Fibroblast of pulmonary artery (primary cell): Measurements from ENCODE around the gene P2RX3.

Source experiments
- DNase-seq: peaks from one replicate; pipeline ENCODE4 v3.0.0-alpha.2; 2010; ENCODE audit warnings: low read depth
- H3K4me3 ChIP-seq: replicated peaks from 2 replicates; pipeline ENCODE4 v1.5.1; 2011; ENCODE audit warnings: low read depth, mild to moderate bottlenecking, control low read depth, low read length, moderate library complexity
- TF ChIP-seq, protein P1 (sequence below): IDR thresholded peaks from 2 replicates; pipeline ENCODE4 v1.5.1; 2011; ENCODE audit warnings: mild to moderate bottlenecking, control low read depth, low read length, inconsistent platforms; ENCODE audit errors: missing control alignments

Gene P2RX3

DNA sequence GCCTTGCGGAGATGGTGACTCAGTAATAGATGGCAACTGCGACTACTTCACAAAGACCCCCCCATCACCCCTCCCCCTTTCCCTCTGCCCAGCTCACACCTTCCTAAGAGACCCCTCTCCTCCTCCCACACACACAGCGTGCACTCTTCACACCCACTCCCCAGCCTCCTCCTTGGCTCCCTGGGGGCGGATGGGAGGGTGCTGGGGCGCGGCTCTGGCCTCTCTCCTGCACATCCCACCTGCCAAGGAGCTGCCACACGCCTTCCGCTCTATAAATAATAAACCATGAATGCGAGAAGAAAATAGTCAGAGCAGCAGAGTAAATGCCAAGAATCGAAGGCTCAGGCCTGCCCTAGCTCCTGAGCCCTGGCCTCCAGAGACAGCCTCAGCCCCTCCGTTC, 4.5 kb downstream of the P2RX3 start:
- DNase-seq = no peak
- TF ChIP-seq, protein P1, sequence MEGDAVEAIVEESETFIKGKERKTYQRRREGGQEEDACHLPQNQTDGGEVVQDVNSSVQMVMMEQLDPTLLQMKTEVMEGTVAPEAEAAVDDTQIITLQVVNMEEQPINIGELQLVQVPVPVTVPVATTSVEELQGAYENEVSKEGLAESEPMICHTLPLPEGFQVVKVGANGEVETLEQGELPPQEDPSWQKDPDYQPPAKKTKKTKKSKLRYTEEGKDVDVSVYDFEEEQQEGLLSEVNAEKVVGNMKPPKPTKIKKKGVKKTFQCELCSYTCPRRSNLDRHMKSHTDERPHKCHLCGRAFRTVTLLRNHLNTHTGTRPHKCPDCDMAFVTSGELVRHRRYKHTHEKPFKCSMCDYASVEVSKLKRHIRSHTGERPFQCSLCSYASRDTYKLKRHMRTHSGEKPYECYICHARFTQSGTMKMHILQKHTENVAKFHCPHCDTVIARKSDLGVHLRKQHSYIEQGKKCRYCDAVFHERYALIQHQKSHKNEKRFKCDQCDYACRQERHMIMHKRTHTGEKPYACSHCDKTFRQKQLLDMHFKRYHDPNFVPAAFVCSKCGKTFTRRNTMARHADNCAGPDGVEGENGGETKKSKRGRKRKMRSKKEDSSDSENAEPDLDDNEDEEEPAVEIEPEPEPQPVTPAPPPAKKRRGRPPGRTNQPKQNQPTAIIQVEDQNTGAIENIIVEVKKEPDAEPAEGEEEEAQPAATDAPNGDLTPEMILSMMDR = no peak
- no peak overlapping the region for H3K4me3 ChIP-seq

DNA sequence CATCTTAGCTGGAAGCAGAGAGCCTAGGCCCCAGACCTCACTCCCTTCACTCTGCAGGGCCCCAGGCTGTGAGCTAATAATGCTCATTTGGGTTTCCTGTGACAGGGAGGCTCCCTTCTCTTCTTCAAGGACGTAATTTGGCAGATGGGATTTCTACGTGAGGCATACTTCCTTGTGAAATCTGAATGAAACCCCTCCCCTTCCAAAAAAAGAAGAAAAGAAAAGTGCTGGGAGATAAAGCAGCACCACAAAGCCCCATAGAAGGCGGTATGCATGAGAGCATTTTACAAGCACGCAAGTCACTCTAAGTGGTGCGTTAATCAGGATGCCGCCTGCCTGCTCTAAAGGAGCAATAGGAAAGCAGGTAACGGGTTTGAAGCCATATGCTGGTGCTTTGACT, 5.7 kb downstream of the P2RX3 start:
- TF ChIP-seq, protein P1 = no peak
- DNase-seq = no peak
- H3K4me3 ChIP-seq = no peak overlapping the region

DNA sequence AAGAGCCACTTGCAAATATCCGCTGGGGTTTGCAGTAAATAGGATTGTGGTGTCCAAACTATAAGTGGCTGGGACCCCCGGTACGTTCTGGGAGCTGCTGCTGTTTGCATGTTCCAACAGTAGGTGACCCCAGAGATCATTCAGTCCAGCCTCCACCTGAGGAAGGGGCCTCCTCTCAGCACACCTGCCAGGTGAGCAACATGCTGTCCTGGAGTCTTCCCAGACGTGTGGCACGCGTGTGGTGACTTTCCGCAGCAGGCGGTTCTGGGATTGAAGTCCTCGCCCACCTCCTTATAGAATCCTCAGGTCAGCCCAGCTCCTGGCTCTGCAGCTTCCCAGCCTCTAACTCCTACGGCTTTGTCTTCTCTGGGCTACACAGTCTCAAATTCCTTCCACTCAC, 6.7 kb downstream of the P2RX3 start:
- H3K4me3 ChIP-seq = no peak overlapping the region
- DNase-seq = no peak
- TF ChIP-seq, protein P1 = no peak

DNA sequence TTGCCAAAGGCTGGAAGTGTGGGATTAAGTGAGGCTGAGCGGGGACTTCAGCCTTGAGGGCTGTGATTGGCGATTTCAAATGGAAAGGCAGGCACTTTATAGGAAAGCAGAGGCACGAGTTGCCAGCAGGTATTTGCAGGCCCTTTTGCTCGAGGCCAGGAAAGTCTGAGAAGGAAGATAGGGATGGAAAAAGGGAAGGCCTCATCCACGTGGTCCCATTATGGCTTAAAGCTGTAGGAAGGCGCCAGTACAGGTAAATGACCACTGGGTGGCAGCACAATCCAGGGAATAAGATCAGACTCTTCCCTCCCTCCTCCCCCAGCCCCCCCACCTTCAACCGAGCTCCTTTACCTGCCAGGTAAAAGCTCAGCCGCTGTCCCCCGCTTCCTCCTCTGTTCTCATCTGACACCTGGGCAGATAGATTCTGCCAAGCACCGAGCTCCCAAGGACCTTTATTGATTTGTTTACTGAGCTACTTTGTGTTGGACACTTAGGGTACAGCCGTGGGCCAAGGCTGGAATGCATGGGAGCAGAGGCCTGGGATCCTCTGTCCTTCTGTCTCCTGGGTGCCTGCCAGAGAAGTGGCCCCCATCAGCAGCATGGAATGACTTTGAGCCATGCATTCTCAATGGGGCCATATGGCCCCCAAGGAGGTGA, 7.5 kb downstream of the P2RX3 start:
- H3K4me3 ChIP-seq = no peak overlapping the region
- DNase-seq = peak; percentile 76
- TF ChIP-seq, protein P1 = peak; percentile 62

DNA sequence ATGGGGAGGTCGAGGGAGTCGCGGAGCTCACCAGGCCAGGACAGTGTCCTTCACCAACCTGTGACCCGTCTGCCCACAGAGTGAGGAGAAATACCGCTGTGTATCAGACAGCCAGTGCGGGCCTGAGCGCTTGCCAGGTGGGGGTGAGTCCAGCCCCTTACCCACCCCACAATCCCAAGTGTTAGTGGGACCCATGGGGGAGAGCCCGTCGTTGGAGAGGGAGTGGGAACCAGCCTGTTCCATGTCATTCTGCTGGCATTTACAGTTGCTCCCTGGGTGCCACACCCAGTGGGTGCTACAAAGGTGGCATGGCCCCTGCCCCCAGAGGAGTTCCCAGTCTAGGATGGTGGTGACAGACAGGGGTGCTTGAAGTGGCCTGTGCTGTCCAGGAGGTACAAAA, 9.2 kb downstream of the P2RX3 start:
- TF ChIP-seq, protein P1 = no peak
- no peak overlapping the region for H3K4me3 ChIP-seq
- DNase-seq = no peak

DNA sequence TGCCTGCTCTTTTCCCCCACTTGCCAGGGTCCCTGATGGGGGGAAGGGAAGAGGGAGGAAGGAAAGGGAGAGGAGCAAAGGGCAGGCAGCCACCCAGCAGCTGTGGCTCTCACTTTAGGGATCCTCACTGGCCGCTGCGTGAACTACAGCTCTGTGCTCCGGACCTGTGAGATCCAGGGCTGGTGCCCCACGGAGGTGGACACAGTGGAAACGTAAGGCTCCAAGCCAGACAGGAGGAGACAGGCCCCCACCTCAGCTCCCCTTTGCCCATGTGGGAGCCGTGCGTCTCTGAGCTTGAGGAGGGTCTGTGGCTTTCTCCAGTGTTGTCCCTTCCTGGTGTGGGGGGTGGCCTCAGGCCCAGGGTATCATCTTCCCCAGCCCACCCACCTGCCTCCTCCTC, 9.9 kb downstream of the P2RX3 start:
- no peak overlapping the region for H3K4me3 ChIP-seq
- TF ChIP-seq, protein P1 = no peak
- DNase-seq = no peak

DNA sequence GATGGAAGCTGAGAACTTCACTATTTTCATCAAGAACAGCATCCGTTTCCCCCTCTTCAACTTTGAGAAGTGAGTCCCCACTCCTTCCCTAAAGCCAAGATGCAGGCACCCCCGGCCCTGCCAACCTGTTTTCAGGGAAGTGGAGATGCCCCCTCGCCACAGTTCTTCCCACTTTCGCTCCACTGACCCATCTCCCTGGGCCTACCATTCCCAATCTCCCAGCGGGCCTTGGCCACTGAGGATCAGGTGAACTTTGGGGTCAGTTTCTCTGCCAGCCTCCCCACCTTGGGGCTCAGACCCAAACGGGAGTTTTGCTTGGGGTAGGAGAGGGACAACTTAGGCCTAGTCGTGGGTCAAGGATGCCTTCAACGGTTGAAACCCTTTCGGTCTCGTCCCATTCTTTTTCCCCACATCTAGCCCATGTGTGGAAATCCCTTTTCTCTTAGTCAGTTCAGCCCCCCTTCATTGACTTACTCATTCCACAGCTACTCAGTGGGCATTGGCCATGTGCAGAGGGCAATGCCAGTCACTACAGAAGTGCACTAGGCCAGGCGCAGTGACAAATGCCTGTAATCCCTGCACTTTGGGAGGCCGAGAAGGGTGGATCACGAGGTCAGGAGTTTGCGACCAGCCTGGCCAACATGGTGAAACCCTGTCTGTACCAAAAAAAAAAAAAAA, 10.6 kb downstream of the P2RX3 start:
- no peak overlapping the region for H3K4me3 ChIP-seq
- TF ChIP-seq, protein P1 = no peak
- DNase-seq = no peak
